Measurements from ENCODE around the gene SLC22A17.

Gene SLC22A17

DNA sequence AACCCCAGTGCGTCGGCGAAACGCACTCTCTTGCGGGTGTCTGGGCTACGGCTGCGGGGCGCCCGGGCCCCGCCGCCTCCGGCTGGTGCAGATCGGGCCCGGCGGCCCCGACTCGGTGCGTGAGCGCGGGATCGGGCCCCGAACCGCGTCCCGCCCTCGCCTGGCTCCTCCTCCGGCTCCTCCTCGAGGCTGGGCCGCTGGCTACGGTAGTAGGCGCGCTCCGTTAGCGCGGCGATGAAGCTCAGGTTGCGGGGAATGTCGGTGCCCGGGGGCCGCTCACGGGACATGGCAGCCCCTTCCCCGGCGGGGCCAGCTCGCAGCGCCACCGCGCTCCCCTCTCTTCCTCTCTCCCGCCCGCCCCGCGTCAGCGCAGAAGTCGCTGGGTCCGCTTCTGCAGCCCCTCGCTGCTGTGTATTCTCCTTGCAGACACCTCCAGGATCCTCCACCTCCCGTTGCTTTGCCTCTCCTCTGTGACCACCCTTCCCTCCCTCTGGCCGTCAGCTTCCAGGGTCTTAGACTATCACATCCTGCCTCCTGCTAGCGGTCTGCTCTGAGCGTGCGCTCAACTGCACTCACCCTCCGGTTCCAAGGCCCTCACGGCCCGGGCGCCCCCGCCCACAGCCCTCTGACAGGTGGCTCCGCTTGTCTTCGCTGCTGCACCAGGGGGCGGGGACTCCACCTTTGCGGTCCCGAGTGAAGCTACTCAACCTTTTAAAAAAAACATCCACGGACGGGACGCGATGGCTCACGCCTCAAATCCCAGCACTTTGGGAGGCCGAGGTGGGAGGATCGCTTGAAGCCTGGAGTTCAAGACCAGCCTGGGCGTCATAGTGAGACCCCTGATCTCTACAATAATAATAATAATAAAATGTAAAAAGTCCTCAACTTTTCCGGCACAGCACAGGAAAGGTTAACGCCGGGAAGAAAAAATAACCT lies 50.1 kb downstream of the SLC22A17 start, which contains the start of gene PPP1R3E:
TSS of gene PPP1R3E (minus strand) at position 570 of the 936 bp plus-strand sequence. CDS start at position 287, 283 bp downstream.
- peak; percentile 59 to 81 for DNase-seq

DNA sequence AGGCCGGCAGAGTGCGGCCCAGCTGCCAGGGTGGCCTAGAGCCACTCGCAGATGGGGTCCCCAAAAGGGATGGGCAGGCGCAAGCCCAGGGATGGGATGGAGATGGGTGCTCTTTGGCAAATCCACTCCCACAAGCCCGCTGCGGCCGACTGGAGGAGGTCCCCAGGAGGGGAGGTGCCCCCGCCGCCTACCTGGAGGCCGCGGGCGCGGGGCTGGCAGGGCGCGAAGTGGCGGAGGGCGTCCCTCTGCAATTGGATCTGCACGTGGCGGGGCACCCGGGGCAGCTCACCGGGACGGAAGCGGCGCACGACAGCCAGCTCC lies 50.8 kb downstream of the SLC22A17 start:
- no peak for DNase-seq

DNA sequence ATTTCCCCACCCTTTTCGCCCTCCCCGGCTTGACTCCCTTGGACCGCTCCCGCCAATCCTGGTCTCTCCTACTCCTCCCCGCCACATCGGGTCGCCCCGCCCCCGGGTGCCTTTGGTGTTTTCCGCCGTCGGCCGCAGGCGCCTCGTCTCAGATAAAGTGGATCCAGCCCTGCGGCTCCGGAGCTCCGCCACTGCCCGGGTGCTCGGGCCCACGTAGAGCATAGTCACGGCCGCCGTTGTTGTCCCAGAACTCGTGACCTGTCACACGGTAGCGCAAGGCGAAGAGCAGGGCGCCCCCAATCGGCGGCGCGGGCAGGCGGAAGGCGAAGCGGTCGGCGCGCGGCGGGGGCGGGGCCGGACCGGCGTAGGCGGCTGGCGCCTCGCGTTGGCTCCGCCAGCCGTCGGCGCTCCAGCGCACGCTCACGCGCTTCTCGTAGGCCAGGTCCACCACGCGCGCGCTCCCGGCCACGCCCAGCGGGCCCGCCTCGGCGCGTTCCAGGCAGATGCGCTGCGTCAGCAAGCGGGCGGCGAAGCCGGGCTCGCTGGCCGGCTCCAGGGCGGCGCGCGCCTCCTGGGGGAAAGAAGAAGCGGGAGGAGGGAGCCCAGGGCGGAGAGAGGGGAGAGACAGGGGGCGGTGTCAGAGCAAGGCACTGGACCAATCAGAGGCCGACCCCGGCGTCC lies 51.3 kb downstream of the SLC22A17 start:
- peak; percentile 97 to 98 for DNase-seq

DNA sequence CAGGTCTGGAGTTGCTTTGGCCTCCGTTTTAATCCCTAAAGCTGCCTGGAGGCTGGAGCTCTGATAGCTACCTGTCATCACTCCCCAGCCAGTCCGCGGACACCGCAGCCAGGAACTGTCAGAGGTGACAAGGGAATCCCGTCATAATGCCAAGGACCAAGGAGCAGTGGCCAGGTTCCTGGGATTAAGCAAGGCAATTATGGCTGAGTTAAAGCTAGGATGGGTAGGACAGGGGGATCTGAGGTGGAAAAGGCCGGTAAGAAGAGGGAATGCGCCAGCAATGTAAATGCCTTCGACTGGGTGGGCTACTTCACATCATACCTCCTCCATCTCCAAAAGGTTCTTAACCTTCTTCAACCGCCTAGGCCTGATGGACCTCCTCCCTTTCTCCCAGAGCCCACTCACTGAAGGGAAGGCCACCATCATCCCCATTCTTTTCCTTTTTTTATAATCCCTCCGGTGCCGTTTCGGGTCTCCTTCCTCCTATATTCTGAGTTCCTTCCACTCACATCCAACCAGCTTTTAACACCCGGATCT lies 51.9 kb downstream of the SLC22A17 start:
- peak; percentile 2 to 30 for DNase-seq

DNA sequence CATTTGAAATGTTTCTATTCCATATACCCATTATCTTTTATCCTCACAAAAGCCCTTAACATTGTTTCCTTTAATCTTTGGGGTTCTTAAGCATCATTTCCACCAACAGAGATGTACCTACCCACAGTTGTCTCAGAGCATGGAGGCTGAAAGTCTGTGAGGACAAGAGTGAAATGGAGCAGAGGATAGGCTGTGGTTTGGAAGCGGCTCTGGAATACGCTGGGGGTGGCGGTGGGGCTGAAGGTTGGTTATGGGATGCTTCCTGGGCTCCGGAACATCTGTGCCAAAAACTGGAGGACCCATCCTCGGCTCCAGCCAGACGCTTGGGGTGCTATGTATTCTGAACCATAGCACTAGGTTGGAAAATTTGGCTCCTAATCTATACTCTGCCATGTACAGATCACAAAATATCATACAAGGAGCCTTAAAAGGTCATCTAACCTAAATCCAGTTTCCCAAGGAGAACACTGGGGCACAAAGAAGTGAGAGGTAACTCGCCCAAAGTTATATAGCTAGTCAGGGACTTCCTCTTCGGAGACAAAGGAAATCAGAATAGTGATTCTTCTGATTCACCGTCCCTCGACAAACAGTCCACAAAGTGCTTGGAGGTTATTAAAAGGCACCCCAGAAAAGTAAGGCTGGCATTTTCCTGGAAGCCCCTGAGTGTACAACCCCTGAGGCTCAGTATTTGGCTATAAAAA lies 52.6 kb downstream of the SLC22A17 start:
- DNase-seq, result no peak

DNA sequence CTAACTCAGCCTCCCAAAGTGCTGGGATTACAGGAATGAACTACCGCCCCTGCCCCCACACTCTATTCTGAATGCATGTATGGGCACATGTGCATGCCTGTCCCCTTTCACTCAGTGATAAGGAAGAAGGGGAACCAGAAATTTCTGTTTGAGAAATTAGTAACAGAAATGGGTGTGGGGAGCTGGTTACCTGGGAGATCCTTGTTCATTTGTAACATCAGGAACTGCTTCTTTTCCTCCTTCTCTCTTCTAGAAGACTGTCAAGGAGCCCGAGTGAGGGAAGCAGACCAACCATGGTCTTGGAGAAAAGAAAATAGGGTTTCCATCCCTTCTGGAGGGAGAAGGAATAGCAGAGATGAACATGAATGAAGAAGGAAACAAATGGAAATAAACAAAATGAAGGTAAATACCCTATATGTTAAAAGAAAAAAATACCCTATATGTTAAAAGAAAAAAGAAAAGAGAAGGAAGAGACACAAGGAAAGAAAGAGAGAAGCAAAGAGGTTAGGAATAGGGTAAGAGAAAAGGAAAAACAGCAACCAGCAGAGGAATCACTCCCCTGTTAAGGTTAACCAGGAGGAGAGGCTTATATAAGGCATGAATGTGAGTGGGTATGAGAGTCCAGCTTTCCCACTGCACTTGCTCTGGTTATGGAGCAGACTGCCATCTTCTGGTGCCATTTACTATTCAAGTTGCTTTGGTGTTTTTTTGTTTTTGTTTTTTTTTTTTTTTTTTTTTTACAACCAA lies 53.3 kb downstream of the SLC22A17 start:
- peak; percentile 20 to 58 for DNase-seq

DNA sequence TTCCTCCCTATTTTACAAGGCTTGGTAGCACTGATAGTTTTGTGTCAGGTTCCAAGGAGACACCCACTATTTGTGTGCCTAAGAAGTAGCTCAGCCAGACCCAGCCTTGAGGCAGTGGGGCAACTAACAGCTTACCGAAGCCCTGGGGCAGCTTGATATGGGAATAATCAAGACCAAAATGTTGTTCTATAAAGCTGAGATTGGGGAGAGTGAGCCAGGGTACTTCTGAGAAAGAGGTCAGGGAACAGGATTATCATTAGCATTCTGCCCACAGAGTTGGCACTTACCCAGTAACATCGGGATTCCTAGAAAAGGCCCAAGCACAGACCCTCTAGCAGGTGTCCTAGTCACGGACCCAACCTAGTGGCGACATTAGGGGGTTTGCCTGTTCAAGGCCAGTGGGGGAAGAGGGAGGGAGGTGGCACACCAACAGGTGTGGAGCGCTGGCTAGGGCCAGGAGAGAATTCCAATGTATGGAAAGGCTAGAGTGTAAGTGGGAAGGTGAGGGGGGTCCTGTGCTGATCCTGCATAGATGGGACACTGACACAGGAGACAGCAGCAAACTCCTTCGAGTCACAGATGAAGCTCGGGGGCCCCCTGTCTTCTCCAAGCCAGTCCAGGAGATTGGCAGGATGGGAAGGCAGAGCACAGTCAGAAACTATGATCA lies 54.9 kb downstream of the SLC22A17 start:
- no peak for DNase-seq

DNA sequence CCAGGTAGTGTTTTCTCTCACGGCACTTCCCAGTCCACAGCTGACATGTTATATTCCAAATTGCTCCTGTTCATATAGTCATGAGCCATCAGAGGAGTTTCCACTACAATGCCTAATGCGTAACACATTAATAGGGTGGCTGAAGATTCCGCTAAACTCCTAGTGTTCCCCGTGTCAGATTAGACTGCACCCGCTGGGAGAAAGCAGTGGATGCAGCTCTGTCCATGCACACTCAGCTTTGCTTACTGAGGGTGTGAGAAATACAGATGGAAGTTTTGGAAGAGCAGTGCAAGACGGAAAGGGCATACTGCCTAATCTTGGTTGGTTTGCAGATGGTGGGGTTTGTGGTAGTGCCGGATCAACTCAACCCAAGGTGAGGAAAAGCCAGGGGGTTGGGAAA lies 55.6 kb downstream of the SLC22A17 start:
- DNase-seq, result no peak
